Gastrocnemius medialis (tissue), 4 donors: ENCODE measurements around the gene OR10V1.

Experiments
- POLR2A ChIP-seq, 2 donors: fragments of 450-650 bp; IDR thresholded peaks; one replicate each; pipeline ENCODE4 v1.6.1; 2017; ENCODE audit warnings: antibody characterized with exemption in 2 of 2, mild to moderate bottlenecking in 2 of 2, moderate library complexity in 2 of 2
- TF ChIP-seq, protein P1 (sequence below), 5 experiments: fragments of 450-650 bp in 3 of 5; fragments of 200-600 bp in 2 of 5; sonication (generic) in 2 of 5; IDR thresholded peaks in 4 of 5; conservative IDR thresholded peaks in 1 of 5; 1 replicate in 4 of 5; 2 replicates in 1 of 5; pipeline ENCODE4 v1.5.1; 2016 to 2019; ENCODE audit warnings: antibody characterized with exemption in 5 of 5, mild to moderate bottlenecking in 3 of 5, moderate library complexity in 3 of 5

DNA sequence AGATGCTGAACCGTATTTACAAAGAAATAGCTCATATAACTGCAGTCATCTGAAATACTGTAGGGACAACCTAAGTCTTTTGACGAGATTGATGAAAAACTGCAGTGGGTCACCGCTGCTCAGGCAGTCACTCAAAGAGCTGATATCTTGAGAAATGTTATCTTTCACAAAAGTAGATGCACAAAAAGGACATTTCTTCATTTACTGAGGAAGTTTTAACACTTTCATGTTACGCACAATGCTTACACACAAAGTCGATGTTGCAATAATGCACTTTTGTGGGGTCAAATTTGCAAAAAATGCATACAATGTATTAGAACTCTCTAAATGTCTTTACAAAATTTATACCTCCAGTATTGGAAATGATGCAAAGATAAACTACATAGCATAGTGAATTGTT lies 16.2 kb upstream of the OR10V1 start:
- TF ChIP-seq, protein P1, sequence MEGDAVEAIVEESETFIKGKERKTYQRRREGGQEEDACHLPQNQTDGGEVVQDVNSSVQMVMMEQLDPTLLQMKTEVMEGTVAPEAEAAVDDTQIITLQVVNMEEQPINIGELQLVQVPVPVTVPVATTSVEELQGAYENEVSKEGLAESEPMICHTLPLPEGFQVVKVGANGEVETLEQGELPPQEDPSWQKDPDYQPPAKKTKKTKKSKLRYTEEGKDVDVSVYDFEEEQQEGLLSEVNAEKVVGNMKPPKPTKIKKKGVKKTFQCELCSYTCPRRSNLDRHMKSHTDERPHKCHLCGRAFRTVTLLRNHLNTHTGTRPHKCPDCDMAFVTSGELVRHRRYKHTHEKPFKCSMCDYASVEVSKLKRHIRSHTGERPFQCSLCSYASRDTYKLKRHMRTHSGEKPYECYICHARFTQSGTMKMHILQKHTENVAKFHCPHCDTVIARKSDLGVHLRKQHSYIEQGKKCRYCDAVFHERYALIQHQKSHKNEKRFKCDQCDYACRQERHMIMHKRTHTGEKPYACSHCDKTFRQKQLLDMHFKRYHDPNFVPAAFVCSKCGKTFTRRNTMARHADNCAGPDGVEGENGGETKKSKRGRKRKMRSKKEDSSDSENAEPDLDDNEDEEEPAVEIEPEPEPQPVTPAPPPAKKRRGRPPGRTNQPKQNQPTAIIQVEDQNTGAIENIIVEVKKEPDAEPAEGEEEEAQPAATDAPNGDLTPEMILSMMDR (IDR thresholded peaks at IDR 0.05 in 4 of 5, conservative IDR thresholded peaks at IDR 0.05 in 1 of 5): no peak
- no peak for TF ChIP-seq POLR2A (IDR thresholded peaks at IDR 0.05)
